GM11168 (cell line): ENCODE results near the gene B9D2.
"Not testable (repeated sequence)": the region's sequence is repeated elsewhere in the genome, so short reads cannot be mapped to it uniquely, and the experiment has no call there.

Source experiments
- in situ Hi-C: fragments of 300-500 bp; cut with MboI; formaldehyde crosslinking; loops from one replicate; pipeline ENCODE4 v1.12.0; 2022; ENCODE audit warnings: low sequenced_read_pairs; ENCODE audit not compliant: unreplicated experiment

B9D2 gene

DNA sequence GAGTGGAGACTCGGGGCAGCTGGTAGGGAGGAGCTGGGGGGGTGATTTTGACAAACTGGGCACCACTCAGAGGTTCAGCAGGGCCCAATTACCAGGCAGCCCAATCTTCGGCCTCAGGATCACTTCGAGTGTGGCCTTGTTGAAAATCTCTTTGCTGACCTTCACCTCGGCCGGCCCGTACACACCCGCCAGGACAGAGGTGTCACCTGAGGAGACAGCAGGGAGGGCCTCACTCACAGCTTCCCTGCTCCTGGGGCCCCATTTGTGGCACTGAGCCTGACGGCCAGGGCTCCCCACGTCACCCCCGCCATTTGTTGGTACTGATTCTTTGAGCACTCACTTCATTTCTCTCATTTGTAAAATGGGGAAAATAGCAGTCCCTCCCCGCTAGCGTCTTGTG, 28.8 kb upstream of the B9D2 start:
- in situ Hi-C loops: no loop called here

DNA sequence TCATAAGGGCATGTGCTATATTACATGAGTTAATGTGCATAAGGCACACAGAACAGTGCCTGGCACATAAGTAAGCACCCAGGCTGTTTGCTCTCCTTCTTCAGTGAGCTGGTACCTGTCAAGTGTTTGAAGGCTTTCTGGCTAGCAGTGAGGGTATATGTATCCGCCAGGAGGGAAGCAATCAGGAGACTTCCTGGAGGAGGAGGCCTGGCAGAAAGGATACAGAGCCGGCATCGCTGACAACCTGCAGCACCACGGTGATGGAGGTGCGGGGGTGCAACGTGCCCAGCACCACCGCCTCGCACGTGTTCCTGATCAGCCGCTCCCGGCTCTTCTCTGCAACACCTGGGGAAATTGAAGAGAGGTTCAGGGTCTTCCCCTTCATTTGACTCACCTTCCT, 27.7 kb upstream of the B9D2 start:
- in situ Hi-C loops: no loop called here

DNA sequence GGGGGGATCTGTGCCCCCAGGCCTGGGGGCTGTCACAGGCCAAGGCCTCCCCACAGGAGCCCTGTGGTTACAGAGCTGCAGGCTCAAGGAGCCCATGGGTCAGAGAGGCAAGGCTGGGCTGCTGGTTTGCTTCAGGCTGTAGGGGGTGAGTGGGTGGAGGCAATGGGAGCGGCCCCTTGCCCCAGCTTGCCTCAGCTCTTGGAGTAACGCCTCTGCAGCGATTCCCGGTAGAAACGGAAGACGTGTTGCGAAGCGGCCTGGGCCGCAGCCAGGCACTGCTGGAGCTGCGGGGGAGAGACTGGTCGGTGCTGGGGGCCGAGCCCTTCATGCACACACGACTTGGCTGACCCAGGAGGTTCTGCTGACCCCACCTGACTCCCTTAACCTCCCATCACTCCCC, 22.5 kb upstream of the B9D2 start:
- in situ Hi-C loops: no loop called here

- in situ Hi-C loops: no loop called here
Observed at GRCh38 chr19:41384351-41384750, 20.4 kb upstream of the B9D2 start.

DNA sequence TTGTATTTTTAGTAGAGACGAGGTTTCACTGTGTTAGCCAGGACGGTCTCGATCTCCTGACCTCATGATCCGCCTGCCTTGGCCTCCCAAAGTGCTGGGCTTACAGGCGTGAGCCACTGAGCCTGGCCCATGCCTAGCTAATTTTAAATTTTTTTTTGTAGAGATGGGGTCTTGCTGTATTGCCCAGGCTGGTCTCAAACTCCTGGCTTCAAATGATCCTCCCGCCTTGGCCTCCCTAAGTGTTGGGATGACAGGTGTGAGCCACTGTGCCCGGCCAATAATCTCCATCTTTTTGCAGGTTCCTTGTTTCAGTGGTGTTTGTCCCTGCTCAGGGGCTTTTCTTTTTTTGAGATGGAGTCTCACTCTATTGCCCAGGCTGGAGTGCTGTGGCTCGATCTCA, 17.6 kb upstream of the B9D2 start:
- in situ Hi-C loops: not testable (repeated sequence)

DNA sequence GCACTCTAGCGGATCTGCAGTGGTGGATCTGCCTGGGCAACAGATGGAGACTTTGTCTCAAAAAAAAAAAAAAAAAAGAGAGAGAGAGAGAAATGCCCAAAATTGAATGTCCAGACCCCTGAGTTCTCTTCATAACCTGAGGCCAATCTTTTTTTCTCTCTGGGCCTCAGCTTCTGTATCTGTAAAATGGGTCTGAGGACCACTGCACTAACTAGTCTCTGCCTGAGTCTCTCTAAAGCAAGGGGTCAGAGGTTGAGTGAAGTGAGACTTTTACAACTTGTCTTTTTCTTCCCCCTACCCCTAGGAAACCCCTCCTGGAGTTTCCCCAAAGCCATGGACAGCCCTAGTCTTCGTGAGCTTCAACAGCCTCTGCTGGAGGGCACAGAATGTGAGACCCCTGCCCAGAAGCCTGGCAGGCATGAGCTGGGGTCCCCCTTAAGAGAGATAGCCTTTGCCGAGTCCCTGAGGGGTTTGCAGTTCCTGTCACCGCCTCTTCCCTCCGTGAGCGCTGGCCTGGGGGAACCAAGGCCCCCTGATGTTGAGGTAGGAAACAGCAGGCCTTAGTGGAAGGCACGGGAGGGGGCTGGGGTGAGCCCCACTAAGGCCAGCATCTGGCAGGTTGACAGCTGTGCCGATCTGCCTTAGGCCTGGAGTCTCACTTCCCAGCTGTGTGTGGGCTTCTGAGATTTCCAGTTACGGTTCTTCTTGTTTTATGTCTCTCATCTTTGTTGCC, 14.2 kb upstream of the B9D2 start:
- in situ Hi-C loops: no loop called here

GRCh38 chr19:41376998-41377365, 13.0 kb upstream of the B9D2 start:
- in situ Hi-C loops: no loop called here

- in situ Hi-C loops: no loop called here
Observed at GRCh38 chr19:41376241-41376997, 12.5 kb upstream of the B9D2 start, which contains the start of gene TMEM91. Gene TMEM91, plus strand, starts transcription at chr19:41376533. Its CDS starts 1,777 bp downstream, at chr19:41378310.

DNA sequence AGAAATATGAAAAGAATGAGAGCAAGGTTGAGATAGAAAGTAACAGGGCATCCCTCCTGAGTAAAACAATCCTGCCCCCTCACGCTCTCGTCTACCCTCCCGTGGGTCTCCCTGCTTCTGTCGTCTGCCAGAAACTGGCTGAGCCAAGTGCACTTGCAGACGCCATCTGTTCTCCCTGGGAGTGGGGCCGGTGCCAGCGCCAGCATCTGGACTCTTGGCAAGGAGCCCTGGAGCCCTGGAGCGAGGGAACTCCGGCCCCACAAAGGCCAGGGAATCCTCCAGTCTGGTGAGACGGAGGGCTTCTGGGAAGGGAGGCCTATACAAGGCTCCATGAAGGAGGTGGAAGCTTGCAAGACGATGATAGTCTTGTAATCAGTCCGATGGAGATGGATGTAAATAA, 10.0 kb upstream of the B9D2 start:
- in situ Hi-C loops: no loop called here

GRCh38 chr19:41372501-41372900, 8.6 kb upstream of the B9D2 start:
- in situ Hi-C loops: no loop called here

DNA sequence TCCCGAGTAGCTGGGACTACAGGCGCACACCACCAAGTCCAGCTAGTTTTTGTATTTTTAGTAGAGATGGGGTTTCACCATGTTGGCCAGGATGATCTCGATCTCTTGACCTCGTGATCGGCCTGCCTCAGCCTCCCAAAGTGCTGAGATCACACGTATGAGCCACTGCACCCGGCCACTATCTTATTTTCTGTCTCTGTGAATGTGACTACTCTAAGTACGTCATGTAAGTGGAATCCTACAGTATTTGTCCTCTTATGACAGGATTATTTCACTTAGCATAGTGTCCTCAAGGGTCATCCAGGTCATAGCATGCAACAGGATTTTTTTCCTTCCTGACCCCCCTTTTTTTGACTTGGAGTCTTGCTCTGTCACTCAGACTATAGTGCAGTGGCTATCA, 7.6 kb upstream of the B9D2 start:
- in situ Hi-C loops: no loop called here

- in situ Hi-C loops: not testable (repeated sequence)
Observed at GRCh38 chr19:41371119-41371518, 7.2 kb upstream of the B9D2 start.

- in situ Hi-C loops: no loop called here
Observed at GRCh38 chr19:41369769-41370168, 5.8 kb upstream of the B9D2 start.

DNA sequence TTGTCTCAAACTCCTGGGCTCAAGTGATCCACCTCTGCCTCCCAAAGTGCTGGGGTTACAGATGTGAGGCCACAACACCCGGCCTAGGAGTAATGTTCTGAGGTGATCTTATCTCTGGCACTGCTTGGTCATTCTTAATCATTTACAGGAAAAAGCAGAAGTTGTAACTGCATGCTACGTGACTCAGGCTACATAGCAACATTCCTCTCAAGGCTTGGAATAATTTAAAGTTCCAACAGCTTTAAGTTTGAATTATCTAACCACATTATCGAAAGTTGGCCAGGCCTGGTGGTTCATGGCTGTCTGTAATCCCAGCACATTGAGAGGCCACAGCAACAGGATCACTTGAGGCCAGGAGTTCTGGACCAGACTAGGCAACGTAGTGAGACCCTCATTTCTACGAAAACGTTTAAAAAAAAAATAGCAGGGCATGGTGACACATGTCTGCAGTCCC, 3.9 kb upstream of the B9D2 start:
- in situ Hi-C loops: no loop called here

DNA sequence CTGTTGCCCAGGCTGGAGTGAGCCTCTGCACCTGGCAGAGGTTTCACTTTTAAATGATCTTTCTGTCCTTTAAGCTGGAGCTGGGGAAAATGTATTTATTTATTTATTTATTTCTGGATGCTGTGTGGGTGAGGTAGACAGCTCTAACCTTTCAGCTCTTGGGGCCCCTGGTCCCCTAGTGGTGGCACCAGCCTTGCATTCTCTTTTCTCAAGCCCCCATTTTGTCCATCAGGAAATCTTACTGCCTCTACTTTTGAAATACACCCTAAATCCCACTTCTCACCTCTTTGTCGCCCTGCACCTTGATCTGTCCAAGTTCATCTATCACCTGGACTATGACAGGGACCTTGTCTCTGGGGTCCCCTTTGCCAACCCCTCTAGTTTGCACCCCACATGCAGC, 2.1 kb upstream of the B9D2 start:
- in situ Hi-C loops: no loop called here

DNA sequence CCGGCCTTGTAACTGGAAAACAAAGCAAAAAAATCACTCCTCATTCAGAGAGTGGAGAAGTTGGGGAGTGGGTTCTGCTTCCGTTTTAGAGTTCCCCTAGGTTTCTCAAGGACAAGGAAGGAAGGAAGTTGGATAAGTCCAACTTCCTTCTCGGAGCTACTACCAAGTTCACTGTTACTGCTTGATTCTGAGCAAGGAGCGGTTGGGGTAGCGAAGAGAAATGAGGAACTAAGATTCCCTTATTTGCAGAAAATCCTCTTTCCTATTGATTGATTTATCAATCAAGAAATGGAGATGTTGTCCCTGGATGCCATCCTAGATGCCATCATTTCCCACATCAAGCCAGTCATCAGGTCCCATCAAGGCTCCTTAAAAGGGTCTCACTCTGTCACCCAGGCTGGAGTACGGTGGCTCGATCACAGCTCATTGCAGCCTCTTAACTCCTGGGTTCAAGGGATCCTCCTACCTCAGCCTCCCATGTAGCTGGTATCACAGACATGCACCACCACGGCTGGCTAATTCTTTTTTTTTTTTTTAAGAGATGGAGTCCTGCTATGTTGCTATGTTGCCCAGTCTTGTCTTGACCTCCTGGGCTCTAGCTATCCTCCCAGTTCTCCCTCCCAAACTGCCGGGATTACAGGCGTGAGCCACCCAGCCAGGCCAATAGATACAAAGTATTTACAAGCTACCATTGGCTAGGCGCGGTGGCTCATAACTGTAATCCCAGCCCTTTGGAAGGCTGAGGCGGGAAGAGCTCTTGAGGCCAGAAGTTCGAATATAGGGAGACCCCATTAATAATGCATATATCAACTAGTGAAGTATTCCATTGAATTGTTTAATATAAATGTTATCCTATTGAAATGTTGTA, 809 bp upstream of the B9D2 start:
- in situ Hi-C loops: no loop called here

DNA sequence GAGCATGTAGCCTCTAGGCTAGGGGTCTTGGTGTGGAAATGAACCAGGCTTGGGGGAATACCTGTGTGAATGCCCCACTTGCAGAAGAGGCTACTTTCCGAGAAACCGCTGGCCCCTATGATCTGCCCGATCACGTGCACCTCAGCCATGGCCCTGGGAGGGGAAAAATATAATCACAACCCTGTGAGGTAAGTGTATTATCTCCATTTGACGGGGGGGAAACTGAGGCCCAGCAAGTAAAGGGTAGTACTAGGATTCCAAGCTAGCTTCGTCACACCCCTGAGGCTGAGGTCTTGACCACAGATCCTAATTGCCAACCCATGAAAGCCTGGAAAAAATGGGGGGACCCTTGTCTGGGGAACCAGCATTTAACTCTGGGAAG, 587 bp downstream of the B9D2 start:
- in situ Hi-C loops: no loop called here

GRCh38 chr19:41362143-41362847, 1.7 kb downstream of the B9D2 start:
- in situ Hi-C loops: no loop called here

- in situ Hi-C loops: no loop called here
Observed at GRCh38 chr19:41359741-41360140, 4.2 kb downstream of the B9D2 start.

DNA sequence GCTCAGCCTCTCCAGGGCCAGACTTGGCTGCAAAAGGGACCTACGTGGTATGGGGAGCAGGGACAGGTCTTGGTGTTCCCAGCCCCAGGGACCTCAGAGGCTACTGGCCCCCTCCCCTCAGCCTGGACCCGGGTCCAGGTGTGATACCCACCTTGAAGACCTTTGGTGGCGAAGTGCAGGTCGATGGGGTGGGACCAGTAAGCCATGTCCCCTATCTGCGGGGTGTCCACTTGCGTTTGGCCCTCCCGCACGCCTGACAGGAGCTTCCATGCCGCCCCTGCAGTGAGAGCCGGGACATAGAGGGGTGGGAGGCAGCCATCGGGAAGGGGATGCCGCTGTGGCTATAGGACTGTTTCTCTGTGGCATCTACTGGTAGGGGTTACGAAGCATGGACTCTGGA, 6.2 kb downstream of the B9D2 start:
- in situ Hi-C loops: no loop called here
